HG02938 (cell line): Measurements from ENCODE around the gene TIMM23B.
"Not testable (repeated sequence)": the region's sequence is repeated elsewhere in the genome, so short reads cannot be mapped to it uniquely, and the experiment has no call there.

Experiments
- ATAC-seq: cut with Tn5 transposase; IDR thresholded peaks from one replicate; pipeline ENCODE4 v1.9.1; 2021; ENCODE audit warnings: mild to moderate bottlenecking, moderate library complexity; ENCODE audit not compliant: unreplicated experiment

Gene TIMM23B, protein sequence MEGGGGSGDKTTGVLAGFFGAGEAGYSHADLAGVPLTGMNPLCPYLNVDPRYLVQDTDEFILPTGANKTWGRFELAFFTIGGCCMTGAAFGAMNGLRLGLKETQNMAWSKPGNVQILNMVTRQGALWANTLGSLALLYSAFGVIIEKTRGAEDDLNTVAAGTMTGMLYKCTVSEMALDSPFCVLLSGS

DNA sequence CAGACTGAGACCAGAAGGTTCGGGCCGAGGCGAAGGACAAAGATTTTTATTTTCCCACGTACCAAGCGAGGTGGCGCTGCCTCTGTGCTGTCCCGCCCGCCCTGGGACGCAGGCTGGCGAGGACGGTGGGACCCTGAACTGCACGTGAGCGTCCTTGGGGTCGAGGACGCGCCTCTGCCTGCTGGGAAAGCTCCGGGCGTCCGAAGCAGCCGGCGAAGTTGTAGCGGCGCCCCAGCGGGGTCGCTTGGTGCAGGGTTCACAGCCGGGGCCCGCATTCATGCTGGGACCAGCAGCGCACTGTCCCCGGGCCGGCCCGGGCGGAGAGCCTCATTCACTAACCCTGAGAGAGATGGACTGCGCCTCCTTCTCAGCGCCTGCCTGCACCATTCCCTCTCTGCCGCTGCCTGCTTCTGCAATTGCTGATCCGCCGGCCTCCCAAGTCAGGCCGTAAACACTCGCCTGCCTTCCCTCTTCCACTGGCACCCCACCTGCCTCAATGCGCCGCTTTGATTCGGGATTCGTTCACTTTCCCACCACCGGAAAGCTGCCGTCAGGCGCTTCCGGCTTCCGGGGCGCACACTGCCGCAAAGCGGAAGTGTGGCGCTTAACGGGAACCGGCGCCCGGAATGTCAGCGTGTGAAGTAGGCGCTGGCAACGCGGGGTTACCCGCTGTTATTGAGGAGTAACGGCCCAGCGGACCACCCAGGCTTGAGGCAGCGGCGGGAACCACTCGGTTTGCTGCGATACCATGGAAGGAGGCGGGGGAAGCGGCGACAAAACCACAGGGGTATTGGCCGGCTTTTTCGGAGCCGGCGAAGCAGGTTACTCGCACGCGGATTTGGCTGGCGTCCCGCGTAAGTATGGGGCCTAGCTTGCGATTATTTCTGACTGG is at the start of gene TIMM23B, which contains the start of gene PARG:
Gene TIMM23B, plus strand, starts transcription at position 607 of the 892 bp plus-strand sequence. Its CDS starts 142 bp downstream, at position 749.
Gene PARG, minus strand, starts transcription at position 581 of the 892 bp plus-strand sequence. Its CDS starts 302 bp downstream, at position 279.
- peak; percentile 59 for ATAC-seq

DNA sequence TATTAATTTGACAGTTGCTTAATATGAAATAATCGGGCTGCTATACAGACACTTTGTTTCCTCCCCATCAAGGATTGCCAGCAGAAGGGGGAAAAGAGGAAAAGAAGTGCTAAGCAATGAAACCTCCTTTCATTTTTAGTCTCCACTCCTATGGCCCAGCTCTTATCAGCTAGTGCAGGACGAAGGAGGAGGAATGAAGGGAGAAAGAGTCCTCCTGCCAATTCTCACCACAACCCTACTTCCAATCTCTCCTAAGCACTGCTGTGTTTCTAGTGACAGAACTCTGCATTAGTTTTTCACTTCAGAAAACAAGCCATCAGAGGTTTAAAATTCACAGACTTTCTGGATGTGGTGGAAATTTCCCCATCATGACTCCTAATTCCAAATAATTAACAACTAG is 41.9 kb upstream of the TIMM23B start:
- not testable (repeated sequence) for ATAC-seq

GRCh38 chr10:49900406-49900805 is 41.4 kb upstream of the TIMM23B start:
- not testable (repeated sequence) for ATAC-seq

GRCh38 chr10:49903829-49904228 is 38.0 kb upstream of the TIMM23B start:
- not testable (repeated sequence) for ATAC-seq

GRCh38 chr10:49908290-49909080 is 33.4 kb upstream of the TIMM23B start:
- not testable (repeated sequence) for ATAC-seq

DNA sequence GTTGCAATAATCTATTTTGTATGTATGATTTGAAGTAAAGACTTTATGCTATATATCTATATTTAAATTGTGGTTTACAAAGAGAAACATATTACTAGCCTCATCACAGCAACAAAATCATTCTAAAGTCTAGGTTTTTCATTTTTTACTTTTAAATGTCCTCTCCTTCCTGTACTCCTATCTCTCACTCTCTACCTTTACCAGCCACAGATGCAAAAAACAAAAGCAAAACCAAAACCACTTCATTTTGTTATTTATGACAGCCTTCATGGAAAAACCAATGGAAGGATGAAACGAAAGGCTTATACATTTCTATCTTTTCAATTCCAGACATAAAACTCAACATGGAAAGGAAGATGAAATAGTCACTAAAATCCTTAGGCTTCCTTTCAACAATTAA is 31.6 kb upstream of the TIMM23B start:
- ATAC-seq: not testable (repeated sequence)

GRCh38 chr10:49916451-49916850 is 25.4 kb upstream of the TIMM23B start:
- not testable (repeated sequence) for ATAC-seq

DNA sequence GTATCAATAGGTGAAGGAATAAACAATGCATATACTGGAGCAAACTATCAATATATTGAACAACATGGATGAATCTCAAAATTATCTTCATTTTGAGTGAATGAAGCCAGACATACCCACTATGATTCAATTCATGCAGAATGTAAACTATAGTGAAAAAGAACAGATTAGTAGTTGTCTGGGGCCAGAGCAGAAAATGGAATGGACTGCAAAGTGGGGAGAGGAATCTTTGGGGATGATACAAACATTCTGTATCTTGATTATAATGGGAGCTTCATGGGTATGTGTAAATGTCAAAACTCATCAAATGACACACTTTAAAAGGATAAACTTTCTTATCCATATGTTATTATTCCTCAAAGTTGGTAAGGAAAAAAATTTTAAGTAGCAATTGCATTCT is 23.9 kb upstream of the TIMM23B start:
- ATAC-seq: not testable (repeated sequence)

GRCh38 chr10:49922041-49922440 is 19.8 kb upstream of the TIMM23B start:
- ATAC-seq: not testable (repeated sequence)

- not testable (repeated sequence) for ATAC-seq
Observed at GRCh38 chr10:49923572-49923971, 18.3 kb upstream of the TIMM23B start.

DNA sequence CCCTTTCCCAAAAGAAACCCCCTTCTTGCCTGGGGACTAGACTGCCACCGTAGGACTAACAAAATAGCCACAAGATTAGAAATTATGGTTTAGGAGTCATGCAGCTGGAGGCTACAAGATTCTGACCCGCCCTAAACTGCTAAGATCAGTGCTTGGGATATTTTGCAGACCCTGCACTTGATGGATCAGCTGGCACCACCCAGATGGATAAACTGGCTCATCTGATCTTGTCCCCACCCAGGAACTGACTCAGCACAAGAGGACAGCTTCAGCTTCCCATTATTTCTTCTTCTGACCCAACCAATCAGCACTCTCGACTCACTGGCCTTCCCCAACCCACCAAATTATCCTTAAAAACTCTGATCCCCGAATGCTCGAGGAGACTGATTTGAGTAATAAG is 10.6 kb upstream of the TIMM23B start:
- ATAC-seq: not testable (repeated sequence)

DNA sequence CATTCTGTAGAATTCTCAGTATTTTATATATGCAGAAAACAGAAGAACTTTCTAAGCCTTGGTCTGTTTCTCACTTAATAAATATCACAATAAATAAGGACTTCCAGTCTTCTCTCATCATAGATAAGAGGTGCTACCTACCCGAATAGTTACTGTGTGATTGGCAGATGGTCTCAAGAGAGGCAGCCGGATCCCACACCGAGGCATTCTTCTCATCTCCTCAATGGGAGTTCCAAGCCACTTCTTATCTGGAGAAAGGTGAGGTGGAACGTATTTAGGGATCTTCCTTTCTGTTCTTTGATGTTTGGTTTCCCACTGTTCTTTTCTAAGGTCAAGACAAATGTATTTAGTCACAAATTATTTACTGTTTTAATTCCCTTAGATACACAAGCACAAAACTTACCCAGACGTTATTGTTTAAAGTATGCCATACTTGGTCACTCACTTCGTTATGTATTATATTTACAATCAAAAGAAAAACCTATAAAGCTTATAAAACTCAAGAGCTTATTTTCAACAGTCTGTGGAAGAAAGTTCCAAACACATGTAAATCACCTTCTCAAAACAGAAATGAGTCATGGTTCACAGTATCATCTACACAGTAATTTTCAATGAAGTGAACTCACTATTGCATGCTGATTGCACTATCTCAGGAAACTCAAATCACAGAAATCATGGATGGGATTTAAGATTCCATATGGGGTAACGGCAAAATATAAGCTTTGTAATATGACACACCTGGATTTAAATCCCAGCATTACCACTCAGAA is 9.7 kb upstream of the TIMM23B start:
- not testable (repeated sequence) for ATAC-seq

GRCh38 chr10:49942339-49942705 is 469 bp downstream of the TIMM23B start:
- peak; percentile 27 for ATAC-seq

GRCh38 chr10:49943607-49944006 is 1.8 kb downstream of the TIMM23B start:
- ATAC-seq: not testable (repeated sequence)

DNA sequence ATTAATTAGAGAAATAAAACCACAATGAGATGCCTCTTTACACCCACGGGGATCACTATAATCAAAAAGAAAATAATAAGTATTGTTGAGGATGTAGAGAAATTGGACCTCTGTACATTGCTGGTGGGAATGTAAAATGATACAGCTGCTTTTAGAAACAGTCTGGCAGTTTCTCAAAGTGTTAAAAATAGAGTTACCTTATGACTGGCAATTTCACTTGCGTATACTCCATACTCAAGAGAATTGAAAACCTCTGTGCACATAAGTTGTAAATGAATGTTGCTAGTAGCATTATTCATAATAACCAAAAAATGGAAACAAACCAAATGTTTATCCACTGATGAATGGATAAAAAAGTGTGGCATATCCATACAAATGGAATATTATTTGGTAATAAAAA is 6.3 kb downstream of the TIMM23B start:
- peak; percentile 75 for ATAC-seq

- ATAC-seq: not testable (repeated sequence)
Observed at GRCh38 chr10:49948737-49949136, 6.9 kb downstream of the TIMM23B start.

DNA sequence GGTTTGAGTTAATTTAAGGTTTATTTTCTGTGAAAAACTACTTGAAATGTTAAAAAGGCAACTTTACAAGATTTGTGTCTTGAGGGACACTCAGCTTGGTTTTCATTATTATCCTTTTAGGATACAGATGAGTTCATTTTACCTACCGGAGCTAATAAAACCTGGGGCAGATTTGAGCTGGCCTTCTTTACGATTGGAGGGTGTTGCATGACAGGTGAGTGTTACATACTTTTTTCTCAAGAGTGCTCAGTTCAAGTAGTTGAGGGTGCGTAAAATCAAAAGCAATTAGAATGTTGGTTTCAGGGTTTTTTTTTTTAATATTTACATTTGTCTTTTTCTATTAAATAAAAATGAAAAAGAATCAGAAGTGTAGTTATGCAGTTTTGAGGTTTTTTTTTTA is 10.2 kb downstream of the TIMM23B start:
- ATAC-seq: not testable (repeated sequence)

GRCh38 chr10:49953122-49953521 is 11.3 kb downstream of the TIMM23B start:
- ATAC-seq: not testable (repeated sequence)

- not testable (repeated sequence) for ATAC-seq
Observed at GRCh38 chr10:49970331-49970857, 28.5 kb downstream of the TIMM23B start.

DNA sequence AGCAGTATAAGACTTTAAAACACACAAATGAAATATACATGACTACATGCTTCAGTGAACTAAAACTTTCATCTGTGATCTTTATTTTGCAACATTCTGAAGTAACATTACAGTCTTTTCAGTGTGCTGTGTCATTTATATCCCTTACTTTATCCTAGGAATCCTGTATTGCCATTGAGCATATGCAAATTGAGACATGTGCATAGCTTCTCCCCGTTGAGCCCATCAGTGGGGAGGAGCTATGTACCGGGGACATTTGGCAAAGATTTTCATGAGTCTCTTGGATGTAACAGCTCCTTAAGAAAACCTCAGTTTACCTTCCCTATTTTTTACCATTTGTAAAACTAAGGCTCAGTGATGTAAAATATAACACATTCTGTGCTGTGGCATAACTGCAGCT is 29.6 kb downstream of the TIMM23B start:
- ATAC-seq: not testable (repeated sequence)
